HG02852 (cell line): Measurements from ENCODE around the gene MC1R.
"Not testable (repeated sequence)": the region's sequence is repeated elsewhere in the genome, so short reads cannot be mapped to it uniquely, and the experiment has no call there.

ENCODE experiments used
- ATAC-seq: cut with Tn5 transposase; IDR thresholded peaks from one replicate; pipeline ENCODE4 v1.9.1; 2021; ENCODE audit warnings: mild to moderate bottlenecking, moderate library complexity; ENCODE audit not compliant: unreplicated experiment

The MC1R gene

DNA sequence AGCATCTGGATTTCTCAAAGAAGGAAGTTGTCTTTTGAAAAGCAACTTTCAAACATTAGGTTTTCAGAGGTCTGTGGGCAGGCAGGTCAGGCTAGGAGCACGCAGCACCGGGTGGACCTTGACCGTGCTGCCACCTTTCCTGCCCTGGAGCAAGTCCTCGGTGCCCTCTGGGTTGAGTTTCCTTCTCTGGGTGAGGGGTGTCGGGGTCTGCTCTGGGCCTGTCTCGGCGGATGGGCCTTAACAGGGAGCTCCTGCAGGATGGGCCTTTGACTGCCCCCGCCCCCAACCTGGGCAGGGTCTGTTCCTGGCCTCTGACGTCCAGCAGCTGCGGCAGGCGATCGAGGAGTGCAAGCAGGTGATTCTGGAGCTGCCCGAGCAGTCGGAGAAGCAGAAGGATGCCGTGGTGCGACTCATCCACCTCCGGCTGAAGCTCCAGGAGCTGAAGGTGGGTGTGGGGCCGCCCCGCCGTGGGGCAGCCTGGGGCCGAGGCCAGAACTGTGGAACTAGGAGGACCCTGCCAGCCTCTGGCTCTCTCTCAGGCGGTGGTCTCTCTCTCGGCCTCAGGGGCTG, 38.6 kb downstream of the MC1R start:
- ATAC-seq, result no peak

DNA sequence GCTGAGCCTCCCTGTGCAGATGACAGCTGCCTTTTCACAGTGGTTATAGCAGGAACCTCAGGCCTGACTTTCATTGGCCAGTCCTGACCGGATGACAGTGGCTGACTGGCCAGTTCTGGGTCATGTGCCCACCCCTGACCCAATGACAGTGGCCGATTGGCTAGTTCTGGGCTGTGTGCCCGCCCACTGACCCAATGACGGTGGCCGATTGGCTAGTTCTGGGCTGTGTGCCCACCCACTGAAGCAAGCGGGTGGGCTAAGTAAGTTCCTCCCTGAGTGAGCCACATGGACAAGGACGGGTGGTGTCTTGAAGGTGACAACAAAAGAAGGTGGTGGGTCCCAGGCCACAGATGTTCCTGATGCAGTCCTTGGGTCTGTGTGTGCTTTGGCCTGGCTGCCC, 39.4 kb downstream of the MC1R start:
- no peak for ATAC-seq

DNA sequence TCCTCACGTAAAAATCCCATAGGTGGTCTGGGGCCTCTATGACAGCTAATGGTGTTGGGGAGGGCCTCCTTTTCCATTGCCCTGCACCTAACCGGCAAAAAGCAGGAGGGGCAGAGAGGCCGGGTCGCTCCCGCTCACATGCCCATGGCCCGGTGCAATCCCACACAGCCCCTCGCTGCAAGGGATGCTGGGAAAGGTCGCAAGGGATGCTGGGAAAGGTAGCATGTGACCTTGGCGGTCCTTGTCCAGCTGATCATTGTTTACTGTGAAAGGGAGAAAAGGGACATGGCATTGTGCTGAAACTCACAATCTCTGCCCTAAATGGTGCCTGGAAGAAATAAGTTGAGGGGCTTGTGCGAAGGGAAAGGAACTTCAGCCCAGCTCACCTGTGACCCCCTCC, 39.9 kb downstream of the MC1R start:
- no peak for ATAC-seq

DNA sequence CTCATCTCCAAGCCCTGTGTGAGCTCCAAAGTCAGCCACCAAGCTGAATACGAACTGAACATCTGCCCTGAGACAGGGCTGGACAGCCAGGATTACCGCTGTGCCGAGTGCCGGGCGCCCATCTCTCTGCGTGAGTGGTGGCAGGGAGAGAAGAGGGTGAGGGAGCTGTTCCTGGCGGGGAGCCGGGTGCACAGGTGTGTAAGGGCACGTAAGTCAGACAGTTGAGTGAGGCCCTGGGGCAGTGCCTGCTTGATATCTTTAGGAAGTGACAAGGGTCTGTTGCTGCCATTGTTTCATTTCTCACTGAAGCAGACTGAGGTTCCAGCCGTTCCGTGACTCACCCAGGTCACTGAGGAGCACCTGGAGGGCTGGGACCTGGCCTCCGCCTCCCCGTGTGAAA, 42.3 kb downstream of the MC1R start:
- no peak for ATAC-seq

GRCh38 chr16:89961920-89962319, 43.3 kb downstream of the MC1R start:
- ATAC-seq, result no peak

DNA sequence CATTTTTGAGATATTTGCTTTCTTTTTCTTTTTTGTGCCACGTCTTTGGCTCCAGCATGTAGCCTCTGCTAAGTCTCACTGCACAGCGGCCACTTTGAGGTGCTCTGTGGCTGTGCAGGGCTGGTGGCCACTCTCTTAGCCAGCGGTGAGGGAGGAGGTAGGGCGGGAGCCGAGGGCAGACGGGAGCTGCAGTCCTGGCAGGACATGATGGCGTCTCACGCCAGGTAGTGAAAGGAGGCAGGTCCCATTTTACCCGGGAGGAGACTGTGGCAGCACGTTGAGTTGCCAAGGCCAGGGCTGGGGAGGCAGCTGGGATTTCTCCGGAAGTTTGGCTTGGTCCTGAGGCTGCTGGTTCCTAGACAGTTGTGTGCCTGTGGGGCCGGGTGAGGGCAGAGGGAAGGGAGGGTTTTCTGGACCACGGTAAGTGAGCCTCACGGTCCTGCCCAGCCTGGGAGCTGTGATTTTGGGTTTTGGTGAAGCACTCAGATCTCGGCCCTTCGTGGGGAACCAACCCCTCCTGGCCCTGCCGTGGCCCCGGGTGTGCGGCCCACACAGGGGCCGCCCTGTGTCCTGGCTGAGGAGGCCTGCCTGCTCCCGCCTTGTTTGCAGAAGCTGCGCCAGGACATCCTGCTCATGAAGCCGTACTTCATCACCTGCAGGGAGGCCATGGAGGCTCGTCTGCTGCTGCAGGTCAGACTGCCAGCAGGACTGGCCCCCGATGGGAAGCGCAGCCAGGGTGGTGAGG, 44.3 kb downstream of the MC1R start:
- ATAC-seq, result no peak

- no peak for ATAC-seq
These were observed 45.5 kb downstream of the MC1R start for GRCh38 chr16:89964201-89964600.

- no peak for ATAC-seq
These were observed 47.0 kb downstream of the MC1R start for GRCh38 chr16:89965447-89966225.

DNA sequence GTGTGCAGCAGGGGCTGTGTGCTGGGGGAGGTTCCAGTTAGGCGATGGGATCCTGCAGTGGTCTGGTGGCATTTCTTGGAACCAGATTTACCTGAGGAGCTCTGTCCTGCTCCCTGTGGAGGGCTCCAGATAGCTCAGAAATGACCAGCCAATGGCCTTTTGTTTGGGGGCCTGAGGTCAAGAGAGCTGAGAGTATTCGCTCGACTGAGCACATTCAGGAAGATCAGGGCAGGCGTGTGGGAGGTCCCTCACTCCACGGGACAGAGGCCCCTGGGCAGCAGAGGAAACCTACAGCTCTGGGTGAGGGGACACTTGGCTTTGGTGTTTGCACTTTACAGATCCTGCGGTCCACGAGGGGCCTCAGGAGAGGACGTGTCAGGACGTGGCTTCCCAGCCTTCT, 48.1 kb downstream of the MC1R start:
- no peak for ATAC-seq

GRCh38 chr16:89967436-89967835, 48.8 kb downstream of the MC1R start:
- not testable (repeated sequence) for ATAC-seq

- ATAC-seq, result not testable (repeated sequence)
These were observed 49.4 kb downstream of the MC1R start for GRCh38 chr16:89968074-89968473.

- ATAC-seq, result no peak
These were observed 51.2 kb downstream of the MC1R start for GRCh38 chr16:89969741-89970410.
